Activated CD4-positive, alpha-beta T cell treated with anti-CD3 and anti-CD28 coated beads, Interleukin-2, amount 10 ng/mL, durations not matched to agents 24 days and 14 days (primary cell): Measurements from ENCODE around the gene SERP2. TPM values are rescaled to one million over a fixed set of nuclear protein-coding genes. Genes with fewer than 3 reads are reported as not detected.

Experiments used
- DNase-seq: peaks from one replicate; pipeline ENCODE4 v3.0.0; 2022
- H3K27ac Mint-ChIP-seq: one replicate; pipeline ENCODE4 v1.8.0; 2022; ENCODE audit warnings: mild to moderate bottlenecking, mixed read lengths
- H3K27me3 Mint-ChIP-seq: one replicate; pipeline ENCODE4 v1.8.0; 2022; ENCODE audit warnings: mixed read lengths
- H3K36me3 Mint-ChIP-seq: one replicate; pipeline ENCODE4 v1.8.0; 2022; ENCODE audit warnings: low read depth, mild to moderate bottlenecking, mixed read lengths
- H3K4me1 Mint-ChIP-seq: one replicate; pipeline ENCODE4 v1.8.0; 2021; ENCODE audit warnings: mixed read lengths
- H3K4me3 Mint-ChIP-seq: one replicate; pipeline ENCODE4 v1.8.0; 2022; ENCODE audit warnings: mild to moderate bottlenecking, moderate library complexity, mixed read lengths
- H3K9me3 Mint-ChIP-seq: one replicate; pipeline ENCODE4 v1.8.0; 2021; ENCODE audit warnings: mixed read lengths
- intact Hi-C: fragments of 100-400 bp; cut with micrococcal nuclease; formaldehyde crosslinking; loops from one replicate; pipeline ENCODE4 v1.15.1; 2023
- total RNA-seq: library from RNA; stranded (reverse); gene quantifications from 2 replicates; pipeline ENCODE4 v1.2.3, GENCODE V29; 2022

SERP2 gene
- total RNA-seq, 1 donor from 2014 or later = not detected

DNA sequence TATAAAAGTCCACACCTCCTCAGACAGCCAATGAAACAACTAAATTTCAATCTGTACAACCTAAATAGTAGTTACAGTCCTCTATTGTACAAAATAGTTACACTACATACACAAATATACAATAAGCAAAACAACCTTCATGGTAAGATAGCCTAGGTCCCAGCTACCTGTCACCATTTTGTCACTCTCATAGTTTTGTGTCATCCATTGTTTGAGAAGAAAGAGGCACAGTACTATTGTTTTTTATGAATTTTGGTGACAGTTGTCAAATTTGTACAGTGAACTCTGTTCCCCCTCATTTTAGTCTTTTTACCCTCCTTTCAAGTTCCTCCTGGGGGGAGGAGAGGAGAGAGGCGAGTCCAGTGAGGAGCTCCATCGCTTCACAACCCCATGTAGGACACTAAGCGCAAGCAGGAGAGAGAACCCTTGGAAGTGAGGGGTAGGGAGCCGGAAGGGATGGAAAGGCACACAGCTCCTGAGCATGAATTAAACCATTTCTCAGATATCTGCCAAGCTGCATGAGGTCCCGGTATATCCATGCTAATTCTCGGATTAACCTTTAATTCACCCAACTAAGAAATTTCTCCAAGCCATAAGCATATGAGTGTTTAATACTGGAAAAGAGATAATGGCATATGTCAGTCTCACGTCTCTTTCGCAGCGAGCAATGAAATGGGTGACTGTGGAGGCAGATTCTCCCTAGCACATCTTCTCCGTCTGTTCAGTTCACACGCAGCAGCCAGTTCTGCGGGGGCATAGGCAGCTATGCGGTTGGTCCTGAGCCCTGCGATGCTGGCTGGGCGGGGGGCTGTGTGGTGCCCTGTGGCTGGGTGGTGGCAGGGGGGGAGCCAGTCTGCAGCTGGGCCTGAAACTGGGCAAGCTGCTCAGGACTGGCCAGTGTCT lies 60.5 kb downstream of the SERP2 start:
- H3K27me3 Mint-ChIP-seq = peaks cover 54% of the 10 kb centered on the region

GRCh38 chr13:44434766-44435141 lies 61.1 kb downstream of the SERP2 start:
- peaks cover 57% of the 10 kb centered on the region for H3K27me3 Mint-ChIP-seq

More for the DNA sequence above, 60.5 kb downstream of the SERP2 start:
- Mint-ChIP-seq H3K4me1 (peaks cover 17% of the 10 kb centered on the region), H3K36me3 (no peaks in the 10 kb centered on the region), H3K27ac (no peak overlapping the region), H3K4me3 (peak overlapping the region; percentile 76), H3K9me3 (no peaks in the 10 kb centered on the region)
- no peak for DNase-seq
- intact Hi-C loops = loop anchor here (2.0 kb wide), 1 partner anchor 291 kb away; no protein-coding TSS in a partner anchor

GRCh38 chr13:44435142-44435918 lies 61.7 kb downstream of the SERP2 start:
- Mint-ChIP-seq H3K4me3 (peak overlapping the region; percentile 76), H3K36me3 (no peaks in the 10 kb centered on the region), H3K4me1 (peaks cover 17% of the 10 kb centered on the region), H3K27ac (peak overlapping the region; percentile 30), H3K27me3 (peaks cover 61% of the 10 kb centered on the region), H3K9me3 (no peaks in the 10 kb centered on the region)
- peak; percentile 91 for DNase-seq
- intact Hi-C loops = loop anchor here (1.0 to 2.0 kb wide), 2 partner anchors 176 to 293 kb away; no protein-coding TSS in a partner anchor

More at GRCh38 chr13:44434766-44435141, 61.1 kb downstream of the SERP2 start:
- no peaks in the 10 kb centered on the region for H3K9me3 Mint-ChIP-seq
- DNase-seq = no peak
- H3K27ac Mint-ChIP-seq = no peak overlapping the region
- peaks cover 17% of the 10 kb centered on the region for H3K4me1 Mint-ChIP-seq
- peak overlapping the region; percentile 76 for H3K4me3 Mint-ChIP-seq
- intact Hi-C loops = loop anchor here (1.0 to 2.0 kb wide), 2 partner anchors 175 to 292 kb away; no protein-coding TSS in a partner anchor
- H3K36me3 Mint-ChIP-seq = no peaks in the 10 kb centered on the region

DNA sequence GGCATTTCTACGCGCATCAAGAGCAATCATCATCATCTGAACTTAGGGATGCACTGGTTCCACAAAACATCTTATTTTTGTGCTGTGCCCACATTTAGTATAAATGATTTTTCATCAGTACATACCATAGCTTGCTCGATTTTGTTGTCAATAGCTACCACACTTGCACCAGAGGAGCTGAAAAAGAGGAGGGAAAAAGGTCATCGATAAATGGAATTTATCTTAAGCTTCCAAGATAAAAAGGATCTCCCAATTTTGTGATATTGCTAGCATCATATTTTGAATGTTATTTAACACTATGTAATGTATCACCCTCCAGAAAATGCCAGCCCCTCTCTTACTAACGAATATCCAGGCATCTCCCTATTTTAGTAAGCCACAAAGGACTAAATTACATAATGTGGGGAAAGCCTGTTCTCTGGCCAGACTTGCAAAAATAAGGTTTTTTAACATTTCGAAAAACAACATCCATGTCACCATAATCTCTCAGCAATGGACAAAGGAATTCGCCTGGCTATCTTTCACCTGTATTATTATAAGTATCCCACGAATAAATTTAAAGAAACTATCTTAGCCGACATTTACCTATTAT lies 62.4 kb downstream of the SERP2 start:
- DNase-seq = no peak
- Mint-ChIP-seq H3K4me3 (peak overlapping the region; percentile 76), H3K9me3 (no peaks in the 10 kb centered on the region), H3K27me3 (peaks cover 65% of the 10 kb centered on the region), H3K4me1 (peaks cover 17% of the 10 kb centered on the region), H3K36me3 (no peaks in the 10 kb centered on the region), H3K27ac (peak overlapping the region; percentile 36)
- intact Hi-C loops = loop anchor here (1.0 to 2.0 kb wide), 2 partner anchors 177 to 293 kb away; no protein-coding TSS in a partner anchor

GRCh38 chr13:44436589-44437337 lies 63.1 kb downstream of the SERP2 start:
- peak; percentile 75 for DNase-seq
- peaks cover 17% of the 10 kb centered on the region for H3K4me1 Mint-ChIP-seq
- peak overlapping the region; percentile 76 for H3K4me3 Mint-ChIP-seq
- no peak overlapping the region for H3K27ac Mint-ChIP-seq
- no peaks in the 10 kb centered on the region for H3K9me3 Mint-ChIP-seq
- peaks cover 62% of the 10 kb centered on the region for H3K27me3 Mint-ChIP-seq
- H3K36me3 Mint-ChIP-seq = no peaks in the 10 kb centered on the region
- intact Hi-C loops = loop anchor here (1.0 kb wide), 1 partner anchor 245 kb away; no protein-coding TSS in a partner anchor

DNA sequence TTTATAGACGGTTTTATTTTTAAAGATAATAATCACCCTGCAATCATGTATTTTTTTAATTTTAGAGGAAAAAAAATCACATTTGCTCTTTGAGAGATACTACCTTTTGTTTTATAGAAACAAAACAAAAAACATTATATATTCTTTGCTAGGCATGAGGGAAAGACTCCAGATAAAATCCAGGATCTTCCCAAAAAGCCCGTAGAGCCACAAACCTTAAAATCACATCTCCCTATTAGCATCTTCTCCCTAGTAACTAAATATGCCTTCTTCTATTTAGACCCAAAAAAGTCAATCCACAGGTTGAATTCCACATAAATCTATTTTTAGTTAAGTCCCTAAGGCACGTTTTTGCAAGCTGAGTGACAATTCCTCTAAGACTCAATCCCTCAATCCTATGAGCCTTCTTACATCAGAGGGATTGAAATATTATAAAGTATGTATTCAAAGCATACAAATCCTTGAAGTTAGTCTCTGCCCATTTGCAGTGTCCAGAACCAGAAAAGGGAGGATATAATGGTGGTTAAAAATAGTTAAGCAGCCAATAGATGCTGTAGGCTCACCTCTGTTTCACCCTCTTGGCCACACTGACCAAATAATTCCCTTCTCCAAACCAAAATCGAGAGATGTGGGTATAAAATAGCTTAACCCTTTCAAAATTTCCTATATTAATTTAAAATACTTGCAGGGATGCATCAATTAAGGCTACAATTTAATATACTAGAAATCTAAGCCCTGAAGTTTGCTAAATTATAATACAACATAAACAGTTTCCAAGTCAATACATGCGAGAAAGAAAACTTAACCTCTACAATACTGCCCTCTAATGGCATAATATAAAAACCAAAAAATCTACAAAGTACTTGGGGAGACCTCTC lies 64.0 kb downstream of the SERP2 start:
- Mint-ChIP-seq H3K9me3 (no peaks in the 10 kb centered on the region), H3K4me1 (peaks cover 17% of the 10 kb centered on the region), H3K36me3 (no peaks in the 10 kb centered on the region), H3K4me3 (peak overlapping the region; percentile 40), H3K27me3 (peaks cover 62% of the 10 kb centered on the region), H3K27ac (no peak overlapping the region)
- DNase-seq = no peak
- intact Hi-C loops = loop anchor here (1.0 kb wide), 4 partner anchors 194 to 529 kb away; no protein-coding TSS in a partner anchor

- peaks cover 58% of the 10 kb centered on the region for H3K27me3 Mint-ChIP-seq
- no peaks in the 10 kb centered on the region for H3K9me3 Mint-ChIP-seq
- intact Hi-C loops = loop anchor here (1.0 kb wide), 3 partner anchors 195 to 530 kb away; no protein-coding TSS in a partner anchor
Observed at GRCh38 chr13:44438234-44438579, 64.6 kb downstream of the SERP2 start.

DNA sequence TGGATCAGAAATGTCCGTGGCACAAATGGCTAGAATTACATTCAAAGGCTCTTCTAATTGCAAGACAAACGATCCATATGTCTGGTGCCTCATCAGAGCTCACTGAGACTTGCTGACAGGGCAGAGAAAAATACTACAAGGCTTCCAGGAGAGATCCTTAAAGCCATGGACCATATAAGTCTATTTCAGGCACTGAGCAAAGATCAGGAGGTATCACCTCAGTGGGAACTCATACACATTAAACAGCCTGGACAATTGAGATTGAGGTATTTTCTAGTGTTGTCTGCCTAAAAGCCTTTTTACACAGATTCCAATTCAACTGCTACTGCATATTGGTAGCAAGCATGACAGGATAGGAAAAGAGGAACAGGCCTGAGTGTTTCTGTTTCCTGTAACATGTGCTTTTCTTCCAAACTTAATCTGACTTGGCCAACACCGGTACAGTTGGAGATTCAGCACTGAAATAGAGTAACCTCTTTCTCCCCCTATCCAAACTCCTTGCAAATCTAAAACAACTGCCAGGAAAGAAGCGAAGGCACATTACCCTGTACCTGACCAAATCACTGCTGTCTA lies 65.9 kb downstream of the SERP2 start:
- peaks cover 56% of the 10 kb centered on the region for H3K27me3 Mint-ChIP-seq
- H3K4me1 Mint-ChIP-seq = peaks cover 17% of the 10 kb centered on the region
- no peaks in the 10 kb centered on the region for H3K9me3 Mint-ChIP-seq
- no peak overlapping the region for H3K4me3 Mint-ChIP-seq
- peak; percentile 27 for DNase-seq
- H3K36me3 Mint-ChIP-seq = no peaks in the 10 kb centered on the region
- H3K27ac Mint-ChIP-seq = no peak overlapping the region
- intact Hi-C loops = no loop called here

More at GRCh38 chr13:44438234-44438579, 64.6 kb downstream of the SERP2 start:
- H3K4me3 Mint-ChIP-seq = no peak overlapping the region
- peak; percentile 33 for DNase-seq
- H3K4me1 Mint-ChIP-seq = peaks cover 17% of the 10 kb centered on the region
- H3K36me3 Mint-ChIP-seq = no peaks in the 10 kb centered on the region
- H3K27ac Mint-ChIP-seq = no peak overlapping the region

DNA sequence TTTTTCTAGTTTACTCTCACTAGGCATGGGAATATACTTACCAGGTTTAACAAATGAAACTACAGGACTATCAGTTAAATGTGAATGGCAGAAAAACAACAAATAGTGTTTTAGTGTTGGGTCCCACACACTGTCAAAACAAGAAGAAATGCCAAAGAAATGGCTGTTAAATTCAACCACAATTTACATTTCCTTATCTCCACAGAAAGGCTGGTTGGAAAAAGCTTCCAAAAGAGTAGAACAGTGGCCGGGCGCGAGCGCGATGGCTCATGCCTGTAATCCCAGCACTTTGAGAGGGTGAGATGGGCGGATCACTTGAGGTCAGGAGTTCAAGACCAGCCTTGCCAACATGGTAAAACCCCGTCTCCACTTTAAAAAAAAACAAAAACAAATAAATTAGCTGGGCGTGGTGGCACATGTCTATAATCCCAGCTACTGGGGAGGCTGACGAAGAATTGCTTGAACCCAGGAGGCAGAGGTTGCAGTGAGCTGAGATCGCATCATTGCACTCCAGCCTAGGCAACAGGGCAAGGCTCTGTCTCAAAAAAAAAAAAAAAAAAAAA lies 66.5 kb downstream of the SERP2 start:
- no peak overlapping the region for H3K27ac Mint-ChIP-seq
- DNase-seq = no peak
- no peaks in the 10 kb centered on the region for H3K9me3 Mint-ChIP-seq
- no peaks in the 10 kb centered on the region for H3K36me3 Mint-ChIP-seq
- peaks cover 54% of the 10 kb centered on the region for H3K27me3 Mint-ChIP-seq
- intact Hi-C loops = no loop called here
- peaks cover 14% of the 10 kb centered on the region for H3K4me1 Mint-ChIP-seq
- no peak overlapping the region for H3K4me3 Mint-ChIP-seq
